ENCODE results near the gene ETS1. TPM values are rescaled to one million over a fixed set of nuclear protein-coding genes. Genes with fewer than 3 reads are reported as not detected.

The ETS1 gene
- total RNA-seq, 1 donor from 2014 or later = 154 TPM

Small RNAs within 50 kb of the gene (microRNA-seq; reads per million reads assigned to microRNA genes)
- gene MIR6090 (ENCODE audit: borderline number of aligned reads) = not detected

Other genes starting within 250 kb of the ETS1 start
- 30.9 TPM for gene FLI1, start 106.5 kb upstream of the ETS1 start, total RNA-seq

Measured in mesenteric fat pad (tissue), 1 donor.